BJ (cell line): ENCODE measurements around the gene UBE2F. TPM values are rescaled to one million over a fixed set of nuclear protein-coding genes. Genes with fewer than 3 reads are reported as not detected.

ENCODE experiments used
- CTCF ChIA-PET: fragments of 350-600 bp; formaldehyde crosslinking; extraction: SDS; loops from one replicate; lab custom pipeline; 2021; ENCODE audit warnings: antibody characterized with exemption, inconsistent platforms; lab: Yijun Ruan, JAX
- POLR2A ChIA-PET: fragments of 300-600 bp; sonication (Branson Sonifier 250); formaldehyde crosslinking; extraction: SDS; loops from one replicate; lab custom pipeline; 2021; ENCODE audit warnings: antibody characterized with exemption; lab: Charles Lee
- DNase-seq: peaks from one replicate; pipeline ENCODE4 v3.0.0-alpha.2; 2011; ENCODE audit warnings: low read depth
- H3K27me3 ChIP-seq: 2 replicates; pipeline ENCODE4 v1.6.0; 2011; ENCODE audit warnings: low read length; ENCODE audit not compliant: control insufficient read depth, insufficient read depth
- H3K36me3 ChIP-seq: 2 replicates; pipeline ENCODE4 v1.5.1; 2011; ENCODE audit warnings: low read length; ENCODE audit not compliant: control insufficient read depth, insufficient read depth
- H3K4me3 ChIP-seq: 2 replicates; pipeline ENCODE4 v1.5.1; 2011; ENCODE audit warnings: low read depth, mild to moderate bottlenecking, control low read depth, low read length
- CTCF ChIP-seq: IDR thresholded peaks from 2 replicates; pipeline ENCODE4 v1.5.1; 2011; ENCODE audit warnings: low read depth, mild to moderate bottlenecking, control low read depth, inconsistent platforms, low read length, moderate library complexity; ENCODE audit not compliant: insufficient read depth
- polyA plus RNA-seq: library from polyadenylated mRNA; depleted of rRNA; stranded (reverse); fragments of >200 nt; gene quantifications from 2 replicates; pipeline ENCODE4 v1.2.3, GENCODE V29; 2011

UBE2F gene
- polyA plus RNA-seq, 1 experiment = 47.9 TPM

- POLR2A ChIA-PET = no interaction called here
- TF ChIP-seq CTCF = no peak
- H3K4me3 ChIP-seq = no peak overlapping the region
- no peaks in the 10 kb centered on the region for H3K27me3 ChIP-seq
- CTCF ChIA-PET = interaction anchor here (1.4 kb wide), 1 partner anchor 12 kb away, joined by 4 read pairs; no protein-coding TSS in a partner anchor
- H3K36me3 ChIP-seq = peaks cover 4% of the 10 kb centered on the region; the same call in 1 of the 2 replicates
- no peak for DNase-seq
Observed at GRCh38 chr2:237982039-237982725, 15.4 kb downstream of the UBE2F start.

GRCh38 chr2:237983922-237984321 lies 17.1 kb downstream of the UBE2F start:
- no peak for DNase-seq
- Histone ChIP-seq H3K27me3 (no peaks in the 10 kb centered on the region), H3K4me3 (no peak overlapping the region), H3K36me3 (peaks cover 4% of the 10 kb centered on the region; the same call in 1 of the 2 replicates)
- CTCF ChIA-PET = no interaction called here
- TF ChIP-seq CTCF = no peak
- POLR2A ChIA-PET = no interaction called here

GRCh38 chr2:237987268-237987667 lies 20.5 kb downstream of the UBE2F start:
- no peaks in the 10 kb centered on the region for H3K27me3 ChIP-seq
- no peak for DNase-seq
- H3K4me3 ChIP-seq = no peak overlapping the region
- H3K36me3 ChIP-seq = peaks cover 2% of the 10 kb centered on the region; the same call in 1 of the 2 replicates
- CTCF ChIA-PET = interaction anchor here (0.6 kb wide), 1 partner anchor 14 kb away, joined by 3 read pairs; no protein-coding TSS in a partner anchor
- no peak for TF ChIP-seq CTCF
- POLR2A ChIA-PET = no interaction called here

- Histone ChIP-seq H3K4me3 (no peak overlapping the region), H3K27me3 (no peaks in the 10 kb centered on the region), H3K36me3 (peaks cover 2% of the 10 kb centered on the region; the same call in 1 of the 2 replicates)
- CTCF ChIA-PET = no interaction called here
- no peak for TF ChIP-seq CTCF
- DNase-seq = no peak
- POLR2A ChIA-PET = interaction anchor here (0.9 kb wide), 1 partner anchor 61 kb away, joined by 4 read pairs; no protein-coding TSS in a partner anchor
Observed at GRCh38 chr2:237993701-237994100, 26.9 kb downstream of the UBE2F start.

- POLR2A ChIA-PET = no interaction called here
- CTCF ChIA-PET = no interaction called here
- Histone ChIP-seq H3K36me3 (peaks cover 2% of the 10 kb centered on the region; the same call in 1 of the 2 replicates), H3K4me3 (no peak overlapping the region), H3K27me3 (no peaks in the 10 kb centered on the region)
- no peak for TF ChIP-seq CTCF
- DNase-seq = no peak
Observed at GRCh38 chr2:237995036-237995435, 28.2 kb downstream of the UBE2F start.
